ENCODE data around the gene PIP5KL1.

The PIP5KL1 gene

DNA sequence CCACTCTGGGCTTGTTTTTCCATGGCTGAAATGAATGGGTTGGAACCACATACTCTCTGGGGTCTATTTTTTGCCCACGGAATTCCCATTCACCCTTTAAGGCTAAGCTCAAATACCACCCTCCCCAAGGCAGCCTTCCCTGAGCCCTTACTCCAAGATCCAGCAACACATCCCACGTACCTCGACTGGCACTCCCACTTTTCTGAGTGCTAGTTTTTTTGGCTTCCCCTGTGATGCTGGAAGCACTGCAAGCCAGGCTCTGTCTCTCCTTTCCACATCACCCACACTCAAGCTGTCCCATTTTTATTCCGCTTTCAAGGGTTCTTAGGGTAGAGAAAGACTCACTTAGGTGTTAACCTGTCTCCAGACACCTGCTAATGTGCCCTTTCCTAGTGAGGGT is 37.2 kb downstream of the PIP5KL1 start:
- TF ChIP-seq ZC3H10 (CRISPR knock-in tag; IDR thresholded peaks at IDR 0.05) = no peak
- TF ChIP-seq ZNF565 (CRISPR knock-in tag; conservative IDR thresholded peaks at IDR 0.05; ENCODE audit: low read depth) = no peak
- TF ChIP-seq ZFP3 (CRISPR knock-in tag; IDR thresholded peaks at IDR 0.05) = no peak
- TF ChIP-seq SNAI2 (CRISPR knock-in tag; IDR thresholded peaks at IDR 0.05) = no peak
- TF ChIP-seq ZNF8 (CRISPR knock-in tag; IDR thresholded peaks at IDR 0.05) = no peak
- TF ChIP-seq GLIS3 (CRISPR knock-in tag; IDR thresholded peaks at IDR 0.05) = no peak
- TF ChIP-seq RARB (CRISPR knock-in tag; IDR thresholded peaks at IDR 0.05) = no peak
- no peak for TF ChIP-seq ARNTL (CRISPR knock-in tag; IDR thresholded peaks at IDR 0.05; ENCODE audit: borderline replicate concordance, low read depth)
- no peak for TF ChIP-seq CSDC2 (CRISPR knock-in tag; IDR thresholded peaks at IDR 0.05)
- TF ChIP-seq, protein P1, sequence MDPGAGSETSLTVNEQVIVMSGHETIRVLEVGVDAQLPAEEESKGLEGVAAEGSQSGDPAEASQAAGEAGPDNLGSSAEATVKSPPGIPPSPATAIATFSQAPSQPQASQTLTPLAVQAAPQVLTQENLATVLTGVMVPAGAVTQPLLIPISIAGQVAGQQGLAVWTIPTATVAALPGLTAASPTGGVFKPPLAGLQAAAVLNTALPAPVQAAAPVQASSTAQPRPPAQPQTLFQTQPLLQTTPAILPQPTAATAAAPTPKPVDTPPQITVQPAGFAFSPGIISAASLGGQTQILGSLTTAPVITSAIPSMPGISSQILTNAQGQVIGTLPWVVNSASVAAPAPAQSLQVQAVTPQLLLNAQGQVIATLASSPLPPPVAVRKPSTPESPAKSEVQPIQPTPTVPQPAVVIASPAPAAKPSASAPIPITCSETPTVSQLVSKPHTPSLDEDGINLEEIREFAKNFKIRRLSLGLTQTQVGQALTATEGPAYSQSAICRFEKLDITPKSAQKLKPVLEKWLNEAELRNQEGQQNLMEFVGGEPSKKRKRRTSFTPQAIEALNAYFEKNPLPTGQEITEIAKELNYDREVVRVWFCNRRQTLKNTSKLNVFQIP (CRISPR knock-in tag; IDR thresholded peaks at IDR 0.05; ENCODE audit: borderline replicate concordance, low read depth) = no peak
- no peak for TF ChIP-seq TOX (CRISPR knock-in tag; IDR thresholded peaks at IDR 0.05; ENCODE audit: borderline replicate concordance)
- TF ChIP-seq, protein P2, sequence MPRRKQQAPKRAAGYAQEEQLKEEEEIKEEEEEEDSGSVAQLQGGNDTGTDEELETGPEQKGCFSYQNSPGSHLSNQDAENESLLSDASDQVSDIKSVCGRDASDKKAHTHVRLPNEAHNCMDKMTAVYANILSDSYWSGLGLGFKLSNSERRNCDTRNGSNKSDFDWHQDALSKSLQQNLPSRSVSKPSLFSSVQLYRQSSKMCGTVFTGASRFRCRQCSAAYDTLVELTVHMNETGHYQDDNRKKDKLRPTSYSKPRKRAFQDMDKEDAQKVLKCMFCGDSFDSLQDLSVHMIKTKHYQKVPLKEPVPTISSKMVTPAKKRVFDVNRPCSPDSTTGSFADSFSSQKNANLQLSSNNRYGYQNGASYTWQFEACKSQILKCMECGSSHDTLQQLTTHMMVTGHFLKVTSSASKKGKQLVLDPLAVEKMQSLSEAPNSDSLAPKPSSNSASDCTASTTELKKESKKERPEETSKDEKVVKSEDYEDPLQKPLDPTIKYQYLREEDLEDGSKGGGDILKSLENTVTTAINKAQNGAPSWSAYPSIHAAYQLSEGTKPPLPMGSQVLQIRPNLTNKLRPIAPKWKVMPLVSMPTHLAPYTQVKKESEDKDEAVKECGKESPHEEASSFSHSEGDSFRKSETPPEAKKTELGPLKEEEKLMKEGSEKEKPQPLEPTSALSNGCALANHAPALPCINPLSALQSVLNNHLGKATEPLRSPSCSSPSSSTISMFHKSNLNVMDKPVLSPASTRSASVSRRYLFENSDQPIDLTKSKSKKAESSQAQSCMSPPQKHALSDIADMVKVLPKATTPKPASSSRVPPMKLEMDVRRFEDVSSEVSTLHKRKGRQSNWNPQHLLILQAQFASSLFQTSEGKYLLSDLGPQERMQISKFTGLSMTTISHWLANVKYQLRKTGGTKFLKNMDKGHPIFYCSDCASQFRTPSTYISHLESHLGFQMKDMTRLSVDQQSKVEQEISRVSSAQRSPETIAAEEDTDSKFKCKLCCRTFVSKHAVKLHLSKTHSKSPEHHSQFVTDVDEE (CRISPR knock-in tag; IDR thresholded peaks at IDR 0.05) = no peak
- TF ChIP-seq, protein P3, sequence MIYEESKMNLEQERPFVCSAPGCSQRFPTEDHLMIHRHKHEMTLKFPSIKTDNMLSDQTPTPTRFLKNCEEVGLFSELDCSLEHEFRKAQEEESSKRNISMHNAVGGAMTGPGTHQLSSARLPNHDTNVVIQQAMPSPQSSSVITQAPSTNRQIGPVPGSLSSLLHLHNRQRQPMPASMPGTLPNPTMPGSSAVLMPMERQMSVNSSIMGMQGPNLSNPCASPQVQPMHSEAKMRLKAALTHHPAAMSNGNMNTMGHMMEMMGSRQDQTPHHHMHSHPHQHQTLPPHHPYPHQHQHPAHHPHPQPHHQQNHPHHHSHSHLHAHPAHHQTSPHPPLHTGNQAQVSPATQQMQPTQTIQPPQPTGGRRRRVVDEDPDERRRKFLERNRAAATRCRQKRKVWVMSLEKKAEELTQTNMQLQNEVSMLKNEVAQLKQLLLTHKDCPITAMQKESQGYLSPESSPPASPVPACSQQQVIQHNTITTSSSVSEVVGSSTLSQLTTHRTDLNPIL (CRISPR knock-in tag; IDR thresholded peaks at IDR 0.05; ENCODE audit: low read depth) = no peak
- TF ChIP-seq PPARA (CRISPR knock-in tag; IDR thresholded peaks at IDR 0.05; ENCODE audit: borderline replicate concordance) = no peak
- TF ChIP-seq, protein P4, sequence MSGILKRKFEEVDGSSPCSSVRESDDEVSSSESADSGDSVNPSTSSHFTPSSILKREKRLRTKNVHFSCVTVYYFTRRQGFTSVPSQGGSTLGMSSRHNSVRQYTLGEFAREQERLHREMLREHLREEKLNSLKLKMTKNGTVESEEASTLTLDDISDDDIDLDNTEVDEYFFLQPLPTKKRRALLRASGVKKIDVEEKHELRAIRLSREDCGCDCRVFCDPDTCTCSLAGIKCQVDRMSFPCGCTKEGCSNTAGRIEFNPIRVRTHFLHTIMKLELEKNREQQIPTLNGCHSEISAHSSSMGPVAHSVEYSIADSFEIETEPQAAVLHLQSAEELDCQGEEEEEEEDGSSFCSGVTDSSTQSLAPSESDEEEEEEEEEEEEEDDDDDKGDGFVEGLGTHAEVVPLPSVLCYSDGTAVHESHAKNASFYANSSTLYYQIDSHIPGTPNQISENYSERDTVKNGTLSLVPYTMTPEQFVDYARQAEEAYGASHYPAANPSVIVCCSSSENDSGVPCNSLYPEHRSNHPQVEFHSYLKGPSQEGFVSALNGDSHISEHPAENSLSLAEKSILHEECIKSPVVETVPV (CRISPR knock-in tag; IDR thresholded peaks at IDR 0.05) = no peak
- TF ChIP-seq BACH2 (CRISPR knock-in tag; IDR thresholded peaks at IDR 0.05; ENCODE audit: borderline replicate concordance) = no peak
- no peak for ATAC-seq

DNA sequence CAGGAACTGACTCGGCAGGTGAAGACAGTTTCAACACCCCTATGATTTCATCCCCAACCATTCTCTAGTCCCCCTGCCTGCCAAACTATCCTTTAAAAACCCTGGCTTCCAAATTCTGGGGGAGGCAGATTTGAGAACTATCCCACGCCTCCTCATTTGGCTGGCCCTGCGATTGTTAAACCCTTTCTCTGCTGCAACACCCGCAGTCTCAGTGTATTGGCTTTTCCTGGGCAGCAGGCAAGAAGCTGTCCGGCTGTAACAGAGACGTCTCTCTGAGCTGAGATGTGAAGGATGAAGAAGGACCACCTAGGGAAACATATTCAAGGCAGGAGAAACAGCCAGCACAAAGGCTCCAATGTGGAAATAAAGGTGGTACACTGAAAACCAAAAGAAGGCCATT is 37.7 kb downstream of the PIP5KL1 start:
- ATAC-seq = no peak

More for the DNA sequence above, 37.7 kb downstream of the PIP5KL1 start:
- no peak for TF ChIP-seq OSR1 (CRISPR knock-in tag; IDR thresholded peaks at IDR 0.05)
- no peak for TF ChIP-seq RARB (CRISPR knock-in tag; IDR thresholded peaks at IDR 0.05)
- no peak for TF ChIP-seq ZNF565 (CRISPR knock-in tag; conservative IDR thresholded peaks at IDR 0.05; ENCODE audit: low read depth)
- TF ChIP-seq, protein P4 (CRISPR knock-in tag; IDR thresholded peaks at IDR 0.05) = no peak
- TF ChIP-seq, protein P3 (CRISPR knock-in tag; IDR thresholded peaks at IDR 0.05; ENCODE audit: low read depth) = no peak
- TF ChIP-seq TOX (CRISPR knock-in tag; IDR thresholded peaks at IDR 0.05; ENCODE audit: borderline replicate concordance) = no peak
- TF ChIP-seq SNAI2 (CRISPR knock-in tag; IDR thresholded peaks at IDR 0.05) = no peak
- TF ChIP-seq ESRRG (CRISPR knock-in tag; IDR thresholded peaks at IDR 0.05) = no peak
- no peak for TF ChIP-seq ZNF70 (CRISPR knock-in tag; IDR thresholded peaks at IDR 0.05)
- TF ChIP-seq ZFP3 (CRISPR knock-in tag; IDR thresholded peaks at IDR 0.05) = no peak
- TF ChIP-seq GLIS3 (CRISPR knock-in tag; IDR thresholded peaks at IDR 0.05) = no peak
- TF ChIP-seq CSDC2 (CRISPR knock-in tag; IDR thresholded peaks at IDR 0.05) = no peak
- TF ChIP-seq, protein P2 (CRISPR knock-in tag; IDR thresholded peaks at IDR 0.05) = no peak
- TF ChIP-seq ARNTL (CRISPR knock-in tag; IDR thresholded peaks at IDR 0.05; ENCODE audit: borderline replicate concordance, low read depth) = no peak
- TF ChIP-seq ZNF8 (CRISPR knock-in tag; IDR thresholded peaks at IDR 0.05) = no peak

Data from SK-N-SH treated with all-trans-retinoic acid at 6 μM for 48 hours (cell line).